ENCODE measurements around the gene MRPS35.

The MRPS35 gene

GRCh38 chr12:27710592-27711316, at the start of gene MRPS35:
Gene MRPS35, plus strand, starts transcription at chr12:27710832. Its CDS starts 12 bp downstream, at chr12:27710844.
- DNase-seq (ENCODE audit: low spot score): peak; percentile 78

DNA sequence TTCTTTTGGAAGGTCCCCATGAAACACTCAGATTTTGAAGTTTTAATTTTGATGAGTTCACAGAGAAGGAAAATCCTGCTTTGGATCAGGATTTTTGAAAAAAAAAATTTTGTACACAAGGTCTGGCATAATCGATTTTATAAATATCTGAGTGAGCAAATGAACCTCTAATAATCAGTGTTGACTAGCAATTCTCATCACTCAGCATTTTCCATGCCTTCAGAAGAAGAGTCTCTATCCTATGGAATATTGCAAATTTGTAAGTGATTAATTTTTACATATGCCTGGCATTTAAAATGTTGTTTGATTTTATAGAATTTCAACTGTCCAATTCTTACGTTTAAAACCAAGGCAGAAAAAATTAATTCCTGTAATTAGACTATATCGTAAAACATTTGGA, 44.9 kb upstream of the MRPS35 start:
- DNase-seq (ENCODE audit: low spot score): no peak

DNA sequence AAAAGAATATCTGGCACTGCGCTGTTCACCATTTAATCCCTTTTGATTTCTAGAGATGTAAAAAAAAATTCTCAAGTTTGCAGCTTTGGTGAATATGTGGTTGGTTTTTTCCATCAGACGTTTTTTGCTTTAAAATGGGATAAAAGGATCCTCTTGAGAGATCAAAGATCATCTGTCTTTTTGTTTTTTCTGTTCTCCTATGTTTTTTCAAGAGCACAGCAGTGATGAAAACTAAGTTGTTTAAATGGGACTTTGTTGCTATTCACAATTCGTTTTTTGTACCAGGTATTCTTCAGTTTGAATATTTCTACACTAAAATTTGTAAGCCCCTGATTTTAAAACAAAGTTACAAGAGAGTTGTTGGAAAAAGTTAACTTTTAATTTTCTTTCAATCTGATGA, 44.1 kb upstream of the MRPS35 start:
- no peak for DNase-seq (ENCODE audit: low spot score)

DNA sequence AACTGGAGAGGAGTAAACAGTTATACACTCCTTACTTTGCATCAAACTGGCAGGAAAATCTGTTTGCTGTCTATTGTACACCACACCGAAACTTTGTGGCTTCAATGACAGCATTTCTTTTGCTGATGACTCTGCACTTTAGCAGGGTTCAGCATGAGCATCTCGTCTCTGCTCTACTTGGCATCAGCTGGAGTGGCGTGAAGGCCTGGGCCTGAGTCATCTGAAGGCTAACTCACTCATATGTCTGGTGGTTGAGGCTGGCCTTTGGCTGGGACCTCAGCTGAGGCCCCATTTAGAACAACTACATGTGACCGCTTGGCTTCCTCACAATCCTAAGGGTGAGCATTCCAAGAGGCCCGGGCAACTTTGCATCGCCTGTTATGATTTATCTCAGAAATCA, 43.1 kb upstream of the MRPS35 start:
- DNase-seq (ENCODE audit: low spot score): peak; percentile 3

DNA sequence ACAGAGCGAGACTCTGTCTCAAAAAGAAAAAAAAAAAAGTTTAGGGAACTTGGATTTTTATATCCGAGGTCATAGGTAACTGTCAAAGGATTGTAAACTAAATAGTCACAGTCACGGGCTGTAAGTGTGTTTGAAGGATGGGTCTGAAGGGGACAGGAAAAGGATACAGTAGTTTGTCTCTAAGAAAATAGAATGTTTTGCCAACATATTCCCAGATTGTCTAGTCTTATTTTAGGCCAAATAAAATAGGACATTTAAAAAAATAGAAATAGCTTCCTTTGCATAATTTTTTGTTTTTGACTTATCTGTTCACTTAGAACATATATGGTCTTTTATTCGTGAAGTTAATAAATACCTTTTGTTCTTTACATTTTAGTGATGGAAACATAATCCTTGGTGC, 38.6 kb upstream of the MRPS35 start:
- no peak for DNase-seq (ENCODE audit: low spot score)

DNA sequence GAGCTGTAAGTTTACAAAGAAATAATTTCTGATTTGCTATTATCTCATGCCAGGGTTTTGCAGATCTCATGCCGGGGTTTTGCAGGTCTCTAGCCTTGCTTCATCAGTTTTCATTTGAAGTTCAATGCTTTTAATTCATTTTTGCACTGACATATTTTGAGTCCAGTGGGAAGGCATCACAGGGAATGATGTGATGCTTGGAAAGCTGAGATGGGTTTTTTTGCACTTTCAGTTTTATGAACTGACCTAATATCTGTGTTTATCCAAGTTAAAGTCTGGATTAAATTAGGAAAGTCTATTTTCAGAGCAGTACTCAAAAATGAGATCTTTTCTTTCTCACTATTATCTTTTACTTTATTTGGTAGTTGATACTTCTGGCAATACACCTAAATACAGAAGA, 38.0 kb upstream of the MRPS35 start:
- no peak for DNase-seq (ENCODE audit: low spot score)

DNA sequence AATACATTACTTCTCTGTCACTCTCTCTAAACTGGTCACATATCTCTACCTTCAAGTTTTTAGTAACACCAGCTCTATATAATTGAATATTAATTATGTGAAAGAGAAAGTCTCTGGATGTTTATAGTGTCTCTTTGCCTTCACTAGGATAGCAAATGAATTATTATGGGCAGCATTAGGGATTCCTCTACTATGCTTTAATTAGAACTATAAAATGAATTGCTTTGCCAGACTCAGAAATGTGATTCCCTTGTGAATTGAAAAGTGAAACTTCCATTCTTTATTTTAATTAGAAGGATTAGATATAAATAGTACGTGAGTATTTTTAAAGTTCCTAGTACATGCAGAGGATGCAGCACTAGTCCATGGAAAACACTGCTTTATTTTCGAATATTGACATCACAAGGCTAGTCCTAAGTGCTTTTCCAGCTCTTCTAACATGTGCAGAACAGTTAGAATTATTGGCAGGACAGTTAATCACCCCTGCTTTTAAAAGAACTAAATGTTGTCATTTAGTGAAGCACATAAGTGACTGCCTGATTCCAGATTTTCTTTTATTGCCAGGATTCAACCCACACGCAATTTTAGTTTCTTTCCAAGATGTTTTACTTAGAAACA, 37.4 kb upstream of the MRPS35 start:
- DNase-seq (ENCODE audit: low spot score): no peak

GRCh38 chr12:27674989-27675388, 35.6 kb upstream of the MRPS35 start:
- DNase-seq (ENCODE audit: low spot score): no peak

GRCh38 chr12:27680619-27681018, 30.0 kb upstream of the MRPS35 start:
- DNase-seq (ENCODE audit: low spot score): no peak

- peak; percentile 9 for DNase-seq (ENCODE audit: low spot score)
Measured at GRCh38 chr12:27682534-27682933, 28.1 kb upstream of the MRPS35 start.

DNA sequence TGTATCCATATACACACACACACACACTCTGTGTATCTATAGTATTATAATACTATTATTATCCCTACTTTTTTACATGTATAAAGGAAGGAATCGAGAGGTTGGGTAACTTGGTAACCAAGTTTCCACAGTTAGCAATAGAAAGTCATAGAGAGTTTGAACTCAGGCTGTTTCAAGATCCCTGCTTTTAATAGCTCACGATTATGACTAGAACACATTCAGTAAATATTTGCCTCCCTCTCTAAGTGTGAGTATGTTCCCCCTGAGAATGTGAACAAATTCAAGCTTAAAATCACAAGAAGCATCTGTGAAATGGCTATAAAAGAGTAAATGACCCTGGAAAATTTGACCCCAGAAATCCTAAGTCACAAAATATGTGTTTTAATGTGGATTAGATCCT, 25.4 kb upstream of the MRPS35 start:
- DNase-seq (ENCODE audit: low spot score): no peak

- DNase-seq (ENCODE audit: low spot score): no peak
Measured at GRCh38 chr12:27686147-27686546, 24.5 kb upstream of the MRPS35 start.

- DNase-seq (ENCODE audit: low spot score): no peak
Measured at GRCh38 chr12:27688671-27689070, 22.0 kb upstream of the MRPS35 start.

- DNase-seq (ENCODE audit: low spot score): no peak
Measured at GRCh38 chr12:27689558-27690180, 21.0 kb upstream of the MRPS35 start.

DNA sequence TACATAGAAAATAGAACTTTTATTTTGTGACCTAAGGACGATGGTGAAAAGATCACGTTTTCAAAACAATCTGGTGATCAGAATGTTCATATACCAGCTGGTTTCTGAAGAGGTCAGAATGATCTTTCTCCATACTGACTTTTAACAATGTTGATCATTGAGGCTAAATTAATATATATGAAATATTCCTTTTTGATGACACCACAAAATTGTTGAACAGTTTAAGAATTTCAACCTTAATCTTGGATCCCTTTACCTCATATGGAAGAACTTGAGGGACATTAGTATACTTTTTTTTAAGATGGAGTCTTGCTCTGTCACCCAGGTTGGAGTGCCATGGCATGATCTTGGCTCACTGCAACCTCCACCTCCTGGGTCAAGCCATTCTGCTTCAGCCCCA, 17.2 kb upstream of the MRPS35 start:
- no peak for DNase-seq (ENCODE audit: low spot score)

DNA sequence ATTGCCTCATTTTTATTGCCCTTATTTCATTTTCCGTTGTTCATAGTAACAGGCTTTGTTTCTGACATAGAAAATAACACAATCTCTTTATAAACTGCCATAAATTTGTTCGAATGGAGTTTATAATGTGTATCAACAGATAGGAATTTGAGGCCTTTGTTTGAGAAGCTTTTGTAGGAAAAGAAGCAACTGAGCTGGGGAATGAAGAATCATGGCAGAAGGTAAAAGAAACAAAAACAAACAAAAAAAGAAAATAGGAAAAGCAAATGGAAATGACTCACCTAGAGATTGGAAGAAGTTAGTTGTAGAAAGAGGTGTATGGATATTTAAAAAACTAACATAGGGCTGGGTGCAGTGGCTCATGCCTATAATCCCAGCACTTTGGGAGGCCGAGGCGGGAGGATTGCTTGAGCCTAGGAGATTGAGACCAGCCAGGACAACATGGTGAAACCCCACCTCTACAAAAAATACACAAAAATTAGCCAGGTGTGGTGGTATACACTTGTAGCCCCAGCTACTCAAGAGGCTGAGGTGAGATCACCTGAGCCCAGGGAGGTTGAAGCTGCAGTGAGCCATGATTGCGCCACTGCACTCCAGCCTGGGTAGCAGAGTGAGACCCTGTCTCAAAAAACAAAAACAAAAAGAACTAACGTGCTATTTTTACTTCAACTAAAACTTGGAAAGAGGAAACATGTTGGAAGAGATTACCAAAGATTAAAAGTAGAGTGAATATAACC, 14.9 kb upstream of the MRPS35 start:
- DNase-seq (ENCODE audit: low spot score): no peak

GRCh38 chr12:27696293-27696652, 14.4 kb upstream of the MRPS35 start, which contains the start of gene REP15:
Gene REP15, plus strand, starts transcription at chr12:27696447. Its CDS starts 116 bp downstream, at chr12:27696563.
- DNase-seq (ENCODE audit: low spot score): no peak

- no peak for DNase-seq (ENCODE audit: low spot score)
Measured at GRCh38 chr12:27696864-27697564, 13.6 kb upstream of the MRPS35 start.

- peak; percentile 54 for DNase-seq (ENCODE audit: low spot score)
Measured at GRCh38 chr12:27703720-27704452, 6.7 kb upstream of the MRPS35 start.

DNA sequence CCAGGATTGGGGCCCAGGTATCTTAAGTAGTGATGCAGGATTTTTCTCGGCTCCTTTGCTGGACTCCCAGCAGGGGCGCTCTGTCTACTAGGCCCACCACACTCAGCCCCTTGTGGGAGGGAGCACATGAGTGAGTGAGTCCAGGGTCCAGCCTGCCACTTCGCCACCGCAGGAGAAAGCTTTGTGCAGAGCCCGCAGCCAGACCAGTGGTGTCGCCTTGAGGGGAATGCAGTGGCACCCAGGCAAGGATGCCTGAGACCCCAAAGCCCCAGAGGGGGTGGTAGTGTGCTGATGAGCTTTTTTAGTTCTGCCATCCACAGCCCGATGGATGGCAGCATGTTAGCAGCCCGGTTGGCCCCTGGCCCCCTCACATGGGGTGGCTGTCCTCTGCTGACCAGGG, 5.4 kb upstream of the MRPS35 start:
- DNase-seq (ENCODE audit: low spot score): no peak

- no peak for DNase-seq (ENCODE audit: low spot score)
Measured at GRCh38 chr12:27707216-27707615, 3.4 kb upstream of the MRPS35 start.
